NCI-H524 (cell line): ENCODE data around the gene PLEKHB1.
"Not testable (repeated sequence)": the region's sequence is repeated elsewhere in the genome, so short reads cannot be mapped to it uniquely, and the experiment has no call there.

Experiments used
- DNase-seq, 2 experiments: peaks; one replicate each; lab custom pipeline; 2025; lab: John Stamatoyannopoulos, UW

Gene PLEKHB1

GRCh38 chr11:73648571-73649046 is 2.2 kb downstream of the PLEKHB1 start:
- no peak for DNase-seq

GRCh38 chr11:73649206-73649605 is 2.8 kb downstream of the PLEKHB1 start:
- DNase-seq, result no peak

- no peak for DNase-seq
Measured at GRCh38 chr11:73650400-73650799, 4.0 kb downstream of the PLEKHB1 start.

GRCh38 chr11:73651252-73651651 is 4.9 kb downstream of the PLEKHB1 start:
- no peak for DNase-seq

GRCh38 chr11:73651661-73652045 is 5.3 kb downstream of the PLEKHB1 start:
- DNase-seq, result no peak

- no peak for DNase-seq
Measured at GRCh38 chr11:73652046-73652730, 5.8 kb downstream of the PLEKHB1 start.

GRCh38 chr11:73652856-73653559 is 6.6 kb downstream of the PLEKHB1 start:
- DNase-seq, result no peak

GRCh38 chr11:73653996-73654395 is 7.6 kb downstream of the PLEKHB1 start:
- DNase-seq, result no peak

GRCh38 chr11:73654482-73655021 is 8.2 kb downstream of the PLEKHB1 start:
- no peak for DNase-seq

- no peak for DNase-seq
Measured at GRCh38 chr11:73655686-73656085, 9.3 kb downstream of the PLEKHB1 start.

GRCh38 chr11:73656985-73657384 is 10.6 kb downstream of the PLEKHB1 start:
- no peak for DNase-seq

GRCh38 chr11:73659961-73660360 is 13.6 kb downstream of the PLEKHB1 start:
- DNase-seq, result no peak

GRCh38 chr11:73660497-73661034 is 14.2 kb downstream of the PLEKHB1 start:
- DNase-seq, result no peak

GRCh38 chr11:73661035-73661628 is 14.8 kb downstream of the PLEKHB1 start:
- peak; percentile 60 to 84 for DNase-seq

- no peak for DNase-seq
Measured at GRCh38 chr11:73662445-73663157, 16.2 kb downstream of the PLEKHB1 start.

GRCh38 chr11:73663604-73664495 is 17.5 kb downstream of the PLEKHB1 start:
- DNase-seq, result no peak

- no peak for DNase-seq
Measured at GRCh38 chr11:73664877-73665276, 18.5 kb downstream of the PLEKHB1 start.

- no peak for DNase-seq
Measured at GRCh38 chr11:73667891-73668290, 21.5 kb downstream of the PLEKHB1 start.

GRCh38 chr11:73670808-73671207 is 24.4 kb downstream of the PLEKHB1 start:
- DNase-seq, result no peak

GRCh38 chr11:73671701-73672100 is 25.3 kb downstream of the PLEKHB1 start:
- DNase-seq, result no peak

GRCh38 chr11:73676552-73676951 is 30.2 kb downstream of the PLEKHB1 start:
- not testable (repeated sequence) for DNase-seq
